Muscle of leg (tissue), 11 donors: Measurements from ENCODE around the gene PSENEN. TPM values are rescaled to one million over a fixed set of nuclear protein-coding genes. Genes with fewer than 3 reads are reported as not detected.
"Not testable (repeated sequence)": the region's sequence is repeated elsewhere in the genome, so short reads cannot be mapped to it uniquely, and the experiment has no call there.

Experiments used
- DNase-seq: peaks from one replicate; pipeline ENCODE4 v3.0.0; 2013
- H3K27ac ChIP-seq: one replicate; pipeline ENCODE4 v1.5.1; 2013; ENCODE audit warnings: mild to moderate bottlenecking, low read length, control low read depth
- H3K27me3 ChIP-seq: one replicate; pipeline ENCODE4 v1.6.1; 2013; ENCODE audit warnings: low read length; ENCODE audit not compliant: control insufficient read depth, insufficient read depth
- H3K36me3 ChIP-seq: one replicate; pipeline ENCODE4 v1.6.1; 2013; ENCODE audit warnings: low read length; ENCODE audit not compliant: control insufficient read depth, insufficient read depth
- H3K4me1 ChIP-seq: one replicate; pipeline ENCODE4 v1.6.1; 2013; ENCODE audit warnings: low read length; ENCODE audit not compliant: control insufficient read depth, insufficient read depth
- H3K4me3 ChIP-seq: one replicate; pipeline ENCODE4 v1.5.1; 2013; ENCODE audit warnings: low read length, control low read depth
- H3K9me3 ChIP-seq: replicated peaks from 2 replicates; pipeline ENCODE4 v1.6.1; 2013; ENCODE audit warnings: low read depth, low read length; ENCODE audit not compliant: control insufficient read depth
- WGBS: methylation state at CpG from one replicate; pipeline ENCODE4 v1.1.5; 2013; ENCODE audit warnings: missing lambda C conversion rate; ENCODE audit not compliant: insufficient coverage; 5-methylcytosine and 5-hydroxymethylcytosine counted together
- polyA plus RNA-seq, 8 donors: library from polyadenylated mRNA; unstranded; fragments of 120-200 nt; gene quantifications; one replicate each; pipeline versions ENCODE4 v1.2.1 to v1.2.3, GENCODE V29; 2013; ENCODE audit warnings: inconsistent platforms in 1 of 8, low replicate concordance in 1 of 8; ENCODE audit not compliant: insufficient read length in 8 of 8, insufficient read depth in 1 of 8
- total RNA-seq: library from RNA; stranded (reverse); fragments of 120-200 nt; gene quantifications from one replicate; pipeline ENCODE4 v1.2.4, GENCODE V29; 2013

Gene PSENEN
- total and polyA plus RNA-seq, 9 donors: 34.1 to 45.1 (median 37.1) TPM

GRCh38 chr19:35789195-35789977 is 43.9 kb downstream of the PSENEN start:
- WGBS: 71% methylated on average over 11 of the region's 11 CpGs
- no peaks in the 10 kb centered on the region for H3K4me1 ChIP-seq
- no peaks in the 10 kb centered on the region for H3K9me3 ChIP-seq
- no peak for DNase-seq
- no peaks in the 10 kb centered on the region for H3K27me3 ChIP-seq
- no peak overlapping the region for H3K4me3 ChIP-seq
- no peak overlapping the region for H3K27ac ChIP-seq
- H3K36me3 ChIP-seq: peaks cover 9% of the 10 kb centered on the region

GRCh38 chr19:35789978-35790944 is 44.8 kb downstream of the PSENEN start:
- no peaks in the 10 kb centered on the region for H3K4me1 ChIP-seq
- no peaks in the 10 kb centered on the region for H3K9me3 ChIP-seq
- peaks cover 4% of the 10 kb centered on the region for H3K36me3 ChIP-seq
- WGBS: 85% methylated on average over 16 of the region's 19 CpGs
- peaks cover under 1% of the 10 kb centered on the region for H3K27me3 ChIP-seq
- DNase-seq: no peak
- H3K4me3 ChIP-seq: no peak overlapping the region
- H3K27ac ChIP-seq: no peak overlapping the region

GRCh38 chr19:35790981-35791813 is 45.7 kb downstream of the PSENEN start:
- Histone ChIP-seq H3K4me1 (no peaks in the 10 kb centered on the region), H3K36me3 (peaks cover 2% of the 10 kb centered on the region), H3K27me3 (peaks cover 10% of the 10 kb centered on the region), H3K27ac (no peak overlapping the region), H3K4me3 (no peak overlapping the region), H3K9me3 (no peaks in the 10 kb centered on the region)
- WGBS: 56% methylated on average over 19 of the region's 20 CpGs
- DNase-seq: no peak

- DNase-seq: no peak
- peaks cover under 1% of the 10 kb centered on the region for H3K36me3 ChIP-seq
- H3K4me3 ChIP-seq: no peak overlapping the region
- H3K27ac ChIP-seq: no peak overlapping the region
- H3K4me1 ChIP-seq: no peaks in the 10 kb centered on the region
- H3K9me3 ChIP-seq: no peaks in the 10 kb centered on the region
- peaks cover 16% of the 10 kb centered on the region for H3K27me3 ChIP-seq
- WGBS: 89% methylated on average over 3 of the region's 9 CpGs
Measured at GRCh38 chr19:35791814-35792279, 46.4 kb downstream of the PSENEN start.

- no peak for DNase-seq
- Histone ChIP-seq H3K4me3 (no peak overlapping the region), H3K27me3 (peaks cover 21% of the 10 kb centered on the region), H3K4me1 (no peaks in the 10 kb centered on the region), H3K9me3 (no peaks in the 10 kb centered on the region), H3K36me3 (no peaks in the 10 kb centered on the region), H3K27ac (no peak overlapping the region)
- 84% methylated on average over 14 of the region's 15 CpGs for WGBS
Measured at GRCh38 chr19:35792312-35792711, 46.9 kb downstream of the PSENEN start.

GRCh38 chr19:35792888-35793287 is 47.4 kb downstream of the PSENEN start:
- H3K4me1 ChIP-seq: peaks cover 4% of the 10 kb centered on the region
- H3K27me3 ChIP-seq: peaks cover 25% of the 10 kb centered on the region
- H3K9me3 ChIP-seq: no peaks in the 10 kb centered on the region
- 67% methylated on average over 6 of the region's 8 CpGs for WGBS
- no peak for DNase-seq
- H3K27ac ChIP-seq: no peak overlapping the region
- no peaks in the 10 kb centered on the region for H3K36me3 ChIP-seq
- H3K4me3 ChIP-seq: no peak overlapping the region

GRCh38 chr19:35793381-35794165 is 48.1 kb downstream of the PSENEN start:
- no peak for DNase-seq
- peaks cover 4% of the 10 kb centered on the region for H3K4me1 ChIP-seq
- H3K36me3 ChIP-seq: no peaks in the 10 kb centered on the region
- H3K9me3 ChIP-seq: no peaks in the 10 kb centered on the region
- no peak overlapping the region for H3K27ac ChIP-seq
- no peak overlapping the region for H3K4me3 ChIP-seq
- peaks cover 31% of the 10 kb centered on the region for H3K27me3 ChIP-seq
- 76% methylated on average over 6 of the region's 7 CpGs for WGBS

- not testable (repeated sequence) for H3K27ac ChIP-seq, H3K4me3 ChIP-seq, H3K4me1 ChIP-seq, DNase-seq, H3K9me3 ChIP-seq, H3K36me3 ChIP-seq
- peaks cover 33% of the 10 kb centered on the region for H3K27me3 ChIP-seq
- WGBS: no CpG with 5 or more reads among the region's 1 CpG
Measured at GRCh38 chr19:35795564-35795963, 50.1 kb downstream of the PSENEN start.
